ENCODE results near the gene GZMA.

GZMA gene

GRCh38 chr5:55110217-55110616 lies 7.8 kb downstream of the GZMA start:
- no peak for DNase-seq (ENCODE audit: low spot score)

DNA sequence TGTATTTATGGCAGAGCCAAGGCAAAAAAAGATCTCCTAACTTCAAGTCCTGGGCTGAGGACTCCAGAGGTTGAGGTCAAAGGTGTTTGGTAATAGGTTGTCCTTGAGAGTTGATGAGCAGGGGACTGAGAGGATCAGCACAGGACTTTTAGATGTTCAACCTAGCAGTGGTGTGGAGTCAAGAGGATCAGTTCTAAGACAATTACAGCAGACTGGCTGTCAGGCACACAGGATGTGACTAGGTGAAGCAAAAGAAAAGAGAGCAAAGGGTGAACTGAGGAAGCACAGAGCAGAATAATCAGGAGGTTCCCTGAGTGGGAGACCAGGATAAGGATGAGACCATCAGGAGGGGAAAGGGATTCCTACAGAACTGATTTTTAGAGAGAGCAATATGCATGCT lies 10.9 kb downstream of the GZMA start:
- DNase-seq (ENCODE audit: low spot score) = no peak

DNA sequence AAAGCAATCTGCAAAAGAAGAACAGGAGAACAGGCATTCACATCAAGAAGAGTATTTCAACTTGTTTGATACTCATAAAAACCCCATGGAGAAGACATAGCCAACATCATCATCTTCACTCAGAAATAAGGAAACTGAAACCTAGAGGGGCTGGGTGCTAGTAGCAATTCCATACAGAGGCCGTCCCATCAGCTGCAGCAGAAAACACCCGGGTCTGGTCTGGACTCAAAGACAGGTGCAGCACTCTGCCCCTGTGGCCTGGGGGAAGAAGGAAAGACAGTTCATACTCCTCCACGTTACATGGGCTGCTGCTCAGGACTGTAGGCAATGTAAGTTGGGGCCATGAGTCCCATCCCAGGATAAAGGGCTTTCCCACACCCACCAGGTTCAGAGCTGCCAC lies 11.6 kb downstream of the GZMA start:
- no peak for DNase-seq (ENCODE audit: low spot score)

GRCh38 chr5:55123365-55123764 lies 20.9 kb downstream of the GZMA start:
- DNase-seq (ENCODE audit: low spot score) = no peak

- no peak for DNase-seq (ENCODE audit: low spot score)
These were observed 31.7 kb downstream of the GZMA start for GRCh38 chr5:55134053-55134722.

- DNase-seq (ENCODE audit: low spot score) = no peak
These were observed 34.1 kb downstream of the GZMA start for GRCh38 chr5:55136521-55136920.

- no peak for DNase-seq (ENCODE audit: low spot score)
These were observed 38.6 kb downstream of the GZMA start for GRCh38 chr5:55140908-55141665.

- DNase-seq (ENCODE audit: low spot score) = no peak
These were observed 39.7 kb downstream of the GZMA start for GRCh38 chr5:55141945-55142690.

- DNase-seq (ENCODE audit: low spot score) = no peak
These were observed 41.2 kb downstream of the GZMA start for GRCh38 chr5:55143624-55144023.

DNA sequence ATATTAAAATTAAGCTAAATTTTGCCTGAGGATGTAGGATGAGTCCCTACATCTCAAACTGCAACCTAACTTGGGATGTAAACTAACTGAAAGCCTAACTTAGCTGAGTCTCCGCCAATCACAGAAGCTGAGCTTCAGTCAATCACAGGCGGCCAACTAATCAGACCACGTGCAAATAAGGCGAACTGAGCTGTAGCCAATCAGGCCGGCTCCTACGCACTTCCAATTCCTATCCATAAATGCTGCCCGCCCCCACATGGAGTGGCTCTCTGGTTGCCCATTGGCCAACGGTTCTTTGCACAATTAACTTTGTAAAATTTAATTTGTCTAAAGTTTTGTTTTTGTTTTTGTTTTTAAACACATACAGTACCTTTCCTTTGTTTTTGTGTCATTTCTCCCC lies 43.6 kb downstream of the GZMA start:
- no peak for DNase-seq (ENCODE audit: low spot score)

- peak; percentile 36 for DNase-seq (ENCODE audit: low spot score)
These were observed 44.2 kb downstream of the GZMA start for GRCh38 chr5:55146543-55147151.

DNA sequence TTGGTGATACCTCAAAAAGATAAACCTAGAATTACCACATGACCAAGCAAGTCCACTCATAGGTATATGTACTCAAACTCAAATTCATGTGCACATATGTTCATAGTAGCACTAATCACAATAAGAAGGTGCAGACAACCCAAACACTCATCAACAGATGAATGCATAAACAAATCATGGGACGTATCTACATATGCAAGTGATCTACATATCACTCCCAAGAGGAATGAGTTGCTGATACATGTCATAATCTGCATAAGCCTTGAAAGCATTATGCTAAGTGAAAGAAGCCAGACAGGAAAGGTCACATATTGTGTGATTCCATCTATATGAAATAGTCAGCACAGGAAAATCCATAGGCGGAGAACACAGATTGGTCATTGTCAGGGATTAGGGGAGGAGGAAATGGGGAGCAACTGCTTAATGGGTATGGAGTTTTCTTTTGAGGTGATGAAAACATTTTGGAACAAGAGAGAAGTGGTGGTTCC lies 46.9 kb downstream of the GZMA start:
- no peak for DNase-seq (ENCODE audit: low spot score)

GRCh38 chr5:55151923-55152842 lies 49.7 kb downstream of the GZMA start:
- DNase-seq (ENCODE audit: low spot score) = no peak

DNA sequence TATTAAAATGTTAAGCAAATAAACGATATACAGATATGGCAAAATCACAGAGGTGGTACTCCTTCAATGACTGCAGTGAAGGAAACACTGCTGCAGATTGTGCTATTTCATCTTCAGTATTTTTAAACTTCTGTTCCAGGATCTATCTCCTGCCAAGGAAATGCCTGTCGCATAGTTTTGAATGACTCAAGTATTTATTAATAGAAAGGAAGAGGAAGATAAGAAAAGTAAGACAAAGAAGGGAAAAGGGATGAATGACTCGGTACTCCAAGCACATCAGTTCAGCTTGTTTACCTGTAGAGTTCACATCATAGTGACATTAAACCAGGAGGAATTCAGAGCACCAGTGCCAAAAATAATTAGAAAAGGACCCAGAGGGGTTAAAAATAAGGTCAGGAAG lies 52.4 kb downstream of the GZMA start:
- no peak for DNase-seq (ENCODE audit: low spot score)
